GM21360 (cell line): ENCODE results near the gene ZNF664.

Source experiments
- ATAC-seq: cut with Tn5 transposase; IDR thresholded peaks from one replicate; pipeline ENCODE4 v1.9.1; 2021; ENCODE audit warnings: mild to moderate bottlenecking, moderate library complexity; ENCODE audit not compliant: unreplicated experiment

The ZNF664 gene

GRCh38 chr12:124006846-124007713 is 34.1 kb downstream of the ZNF664 start:
- ATAC-seq = no peak

- no peak for ATAC-seq
Measured at GRCh38 chr12:124007826-124008570, 35.0 kb downstream of the ZNF664 start.

- ATAC-seq = no peak
Measured at GRCh38 chr12:124008595-124008994, 35.6 kb downstream of the ZNF664 start.

- no peak for ATAC-seq
Measured at GRCh38 chr12:124009781-124010180, 36.8 kb downstream of the ZNF664 start.

- no peak for ATAC-seq
Measured at GRCh38 chr12:124010687-124011086, 37.7 kb downstream of the ZNF664 start.

- ATAC-seq = no peak
Measured at GRCh38 chr12:124011435-124012115, 38.6 kb downstream of the ZNF664 start.

- no peak for ATAC-seq
Measured at GRCh38 chr12:124013073-124013472, 40.1 kb downstream of the ZNF664 start.

GRCh38 chr12:124015494-124016461 is 42.8 kb downstream of the ZNF664 start:
- no peak for ATAC-seq

- ATAC-seq = no peak
Measured at GRCh38 chr12:124017064-124017463, 44.0 kb downstream of the ZNF664 start.

- no peak for ATAC-seq
Measured at GRCh38 chr12:124018539-124018938, 45.5 kb downstream of the ZNF664 start.

- ATAC-seq = no peak
Measured at GRCh38 chr12:124019115-124019514, 46.1 kb downstream of the ZNF664 start.

- no peak for ATAC-seq
Measured at GRCh38 chr12:124020514-124020949, 47.5 kb downstream of the ZNF664 start.

GRCh38 chr12:124021007-124021406 is 48.0 kb downstream of the ZNF664 start:
- ATAC-seq = no peak

GRCh38 chr12:124022161-124022560 is 49.1 kb downstream of the ZNF664 start:
- ATAC-seq = no peak

GRCh38 chr12:124024263-124024678 is 51.3 kb downstream of the ZNF664 start:
- no peak for ATAC-seq

- ATAC-seq = no peak
Measured at GRCh38 chr12:124024776-124025175, 51.8 kb downstream of the ZNF664 start.

- ATAC-seq = no peak
Measured at GRCh38 chr12:124025661-124026060, 52.6 kb downstream of the ZNF664 start.

GRCh38 chr12:124026755-124027745 is 54.0 kb downstream of the ZNF664 start:
- ATAC-seq = no peak
